Heart right ventricle (tissue), 16 donors: Measurements from ENCODE around the gene PTRH1. TPM values are rescaled to one million over a fixed set of nuclear protein-coding genes. Genes with fewer than 3 reads are reported as not detected.
A peak's percentile ranks its signal among the peaks of the same experiment; 100 is the strongest.

Experiments used
- ATAC-seq, 8 donors: fragments of 200-7000 bp; cut with Tn5 transposase; one replicate each; pipeline ENCODE4 v1.9.1; 2020; ENCODE audit warnings: mild to moderate bottlenecking in 8 of 8, moderate library complexity in 8 of 8, moderate number of reproducible peaks in 1 of 8
- DNase-seq, 2 donors: peaks; one replicate each; pipeline ENCODE4 v3.0.0-alpha.2; 2020
- H3K27ac ChIP-seq, 10 donors: fragments of 200-600 bp; sonication (generic) in 2 of 10; one replicate each; pipeline versions ENCODE4 v1.5.0 to v1.8.0; 2020 to 2022; ENCODE audit warnings: mild to moderate bottlenecking in 3 of 10
- H3K27me3 ChIP-seq, 7 donors: fragments of 200-600 bp; one replicate each; pipeline ENCODE4 v1.8.0; 2021 to 2022; ENCODE audit warnings: mild to moderate bottlenecking in 2 of 7
- H3K36me3 ChIP-seq, 9 donors: fragments of 200-600 bp; sonication (generic) in 1 of 9; one replicate each; pipeline versions ENCODE4 v1.5.0 to v1.8.0; 2020 to 2022; ENCODE audit warnings: mild to moderate bottlenecking in 2 of 9
- H3K4me1 ChIP-seq, 9 donors: fragments of 200-600 bp; sonication (generic) in 1 of 9; one replicate each; pipeline versions ENCODE4 v1.5.0 to v1.8.0; 2020 to 2022; ENCODE audit warnings: mild to moderate bottlenecking in 4 of 9
- H3K4me3 ChIP-seq, 10 donors: fragments of 200-600 bp; sonication (generic) in 2 of 10; one replicate each; pipeline versions ENCODE4 v1.5.0 to v1.8.0; 2020 to 2022; ENCODE audit warnings: mild to moderate bottlenecking in 7 of 10, moderate library complexity in 2 of 10
- H3K9me3 ChIP-seq, 11 donors: fragments of 200-600 bp in 10 of 11; sonication (generic) in 2 of 11; one replicate each; pipeline versions ENCODE4 v1.5.0 to v1.8.0; 2013 to 2022; ENCODE audit warnings: mild to moderate bottlenecking in 2 of 11, control low read depth in 1 of 11, moderate library complexity in 1 of 11
- WGBS, 2 donors: extraction: QIAGEN DNeasy Blood & Tissue Kit; methylation state at CpG; one replicate each; pipeline ENCODE4 v1.1.7; 2013; ENCODE audit warnings: inconsistent platforms in 1 of 2; 5-methylcytosine and 5-hydroxymethylcytosine counted together
- intact Hi-C, 10 donors: fragments of 100-400 bp; cut with DNase I; formaldehyde crosslinking; loops; one replicate each; pipeline versions ENCODE4 v1.11.1 to v1.14.2; 2022
- polyA plus RNA-seq, 2 donors: library from polyadenylated mRNA; stranded (reverse); fragments of 200-250 nt; gene quantifications; one replicate each; pipeline ENCODE4 v1.2.3, GENCODE V29; 2013
- total RNA-seq, 10 donors: library from RNA; stranded (reverse); fragmentation: NEBNext Ultra II Directional in 3 of 10; extraction: Animal tissue kit (Norgen Biotek cat#: 25700) in 3 of 10; gene quantifications; one replicate each; pipeline versions ENCODE4 v1.2.1 to v1.2.4, GENCODE V29; 2021 to 2023
- TF ChIP-seq, protein P1 (sequence below), 9 donors: fragments of 200-600 bp; sonication (generic) in 2 of 9; IDR thresholded peaks; one replicate each; pipeline versions ENCODE4 v1.5.0 to v1.8.0; 2021 to 2022; ENCODE audit warnings: antibody characterized with exemption in 9 of 9, mild to moderate bottlenecking in 5 of 9, moderate library complexity in 1 of 9
- donor health status: Arrhythmogenic right ventricular cardiomyopathy.
- donor health status: ischemic (EF 13 %, LVEDD 7.1; RV severe dilation, severe dysfunction).
- donor health status: healthy with polysubstance abuse.
- donor health status: DM: no; HTN: yes; CAD: no.
- donor health status: DM: no; HTN: no; CAD: no.
- donor health status: ischemic (EF 25% LVEDD 6.9; RV normal size, moderate dysfunction).
- donor health status: ischemic (EF 25% LVEDD 5.7; RV mildly dilated, moderate dysfunction).
- donor health status: healthy.
- donor health status: DM: yes; HTN: yes; CAD: no.
- donor health status: Ischemic cardiomyopathy.
- donor health status: ischemic (EF 35%, LVEDD 5.7; RV mildly dilated, moderate dysfunction).
- donor health status: nonischemic (EF 11% LVEDD 7.7; RV severe dilation, severe dysfunction).
- donor health status: DM: yes; HTN: yes; CAD: no.
- donor health status: PGD.
- donor health status: ischemic (EF 29% LVEDD 5.4; RV normal size, mild dysfunction).
- donor health status: nonischemic (EF 23%, LVEDD 6.1; RV moderate dilation, normal function).

PTRH1 gene
- total and polyA plus RNA-seq, 12 donors: 8.1 to 47.0 (median 11.5) TPM

DNA sequence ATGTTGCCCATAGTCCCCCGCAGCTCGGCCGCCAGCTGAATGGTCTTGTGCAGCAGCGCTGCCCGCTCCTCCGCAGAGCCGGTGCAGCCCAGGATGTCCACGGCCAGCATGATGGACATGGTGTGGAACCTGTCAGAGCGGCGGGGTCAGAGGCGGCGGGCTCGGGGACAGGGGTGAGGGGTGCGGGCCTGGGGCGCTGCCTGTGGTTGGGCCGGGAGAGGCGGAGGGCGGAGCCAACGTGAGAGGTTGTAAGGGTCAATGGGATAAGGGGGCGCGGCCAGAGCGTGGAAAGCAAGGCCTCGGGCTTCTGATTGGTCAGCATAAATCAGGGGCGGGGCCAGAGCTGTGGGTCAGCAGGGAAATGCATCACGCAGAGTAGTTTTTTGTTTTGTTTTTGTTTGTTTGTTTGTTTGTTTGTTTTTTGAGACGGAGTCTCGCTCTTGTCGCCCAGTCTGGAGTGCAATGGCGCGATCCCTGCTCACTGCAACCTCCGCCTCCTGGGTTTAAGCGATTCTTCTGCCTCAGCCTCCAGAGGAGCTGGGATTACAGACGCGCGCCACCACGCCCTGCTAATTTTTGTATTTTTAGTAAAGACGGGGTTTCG is 26.5 kb upstream of the PTRH1 start:
- WGBS, 2 donors: 41 to 64% methylated on average over 38 of the region's 38 CpGs
- Histone ChIP-seq H3K27me3 (no peaks in the 10 kb centered on the region), H3K36me3 (peaks cover 0 to 93% (median 4%) of the 10 kb centered on the region in 9 donors), H3K9me3 (no peaks in the 10 kb centered on the region), H3K4me3 (peak overlapping the region in 9 of 10 donors; percentile 18 to 51 (median 41)), H3K27ac (peak overlapping the region in 7 of 10 donors; percentile 4 to 65 (median 30)), H3K4me1 (peaks cover 2 to 45% (median 21%) of the 10 kb centered on the region in 9 donors)
- peak; percentile 16 to 92 (median 74) for ATAC-seq
- TF ChIP-seq, protein P1, sequence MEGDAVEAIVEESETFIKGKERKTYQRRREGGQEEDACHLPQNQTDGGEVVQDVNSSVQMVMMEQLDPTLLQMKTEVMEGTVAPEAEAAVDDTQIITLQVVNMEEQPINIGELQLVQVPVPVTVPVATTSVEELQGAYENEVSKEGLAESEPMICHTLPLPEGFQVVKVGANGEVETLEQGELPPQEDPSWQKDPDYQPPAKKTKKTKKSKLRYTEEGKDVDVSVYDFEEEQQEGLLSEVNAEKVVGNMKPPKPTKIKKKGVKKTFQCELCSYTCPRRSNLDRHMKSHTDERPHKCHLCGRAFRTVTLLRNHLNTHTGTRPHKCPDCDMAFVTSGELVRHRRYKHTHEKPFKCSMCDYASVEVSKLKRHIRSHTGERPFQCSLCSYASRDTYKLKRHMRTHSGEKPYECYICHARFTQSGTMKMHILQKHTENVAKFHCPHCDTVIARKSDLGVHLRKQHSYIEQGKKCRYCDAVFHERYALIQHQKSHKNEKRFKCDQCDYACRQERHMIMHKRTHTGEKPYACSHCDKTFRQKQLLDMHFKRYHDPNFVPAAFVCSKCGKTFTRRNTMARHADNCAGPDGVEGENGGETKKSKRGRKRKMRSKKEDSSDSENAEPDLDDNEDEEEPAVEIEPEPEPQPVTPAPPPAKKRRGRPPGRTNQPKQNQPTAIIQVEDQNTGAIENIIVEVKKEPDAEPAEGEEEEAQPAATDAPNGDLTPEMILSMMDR (IDR thresholded peaks at IDR 0.05): no peak
- peak; percentile 76 to 80 for DNase-seq
- intact Hi-C loops: loop anchor here in 2 of 10 donors (5.0 kb wide), 2 partner anchors 40 to 130 kb away; no protein-coding TSS in a partner anchor

DNA sequence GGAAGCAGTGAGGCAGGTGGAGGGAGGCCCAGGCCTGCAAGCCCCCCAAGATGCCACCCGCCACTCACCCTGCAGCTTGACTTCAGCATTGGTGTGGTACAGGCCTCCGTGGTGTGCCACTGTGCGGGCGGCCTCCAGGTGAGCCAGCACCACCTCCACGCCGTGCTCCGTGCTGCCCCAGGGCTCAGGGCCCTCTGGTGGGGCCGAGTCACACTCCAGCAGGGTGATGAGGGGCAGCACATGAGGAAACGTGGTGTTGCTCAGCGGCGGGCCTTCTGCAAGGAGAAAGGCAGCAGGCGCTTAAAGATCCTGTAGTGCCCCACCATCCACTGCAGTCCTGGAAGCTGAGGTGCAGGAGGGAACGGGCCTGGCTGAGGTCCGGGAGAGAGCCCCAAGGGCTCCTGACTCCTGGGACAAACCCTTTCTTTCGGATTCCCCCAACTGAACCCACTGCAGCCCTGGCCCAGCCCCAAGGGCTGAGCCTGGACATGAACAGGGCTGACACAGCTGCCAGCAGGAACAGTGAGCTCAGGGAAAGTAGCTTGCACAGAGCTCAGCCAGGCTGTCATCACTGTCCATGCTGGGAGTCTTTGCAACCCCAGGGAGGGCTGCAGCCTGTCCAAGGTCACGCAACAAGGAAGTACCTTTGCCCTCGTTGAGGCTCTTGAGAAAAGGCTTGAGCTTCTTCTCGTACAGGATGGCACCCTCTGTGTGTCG is 24.3 kb upstream of the PTRH1 start:
- 78 to 80% methylated on average over 19 of the region's 19 CpGs for WGBS, 2 donors
- H3K4me1 ChIP-seq: peaks cover 5 to 57% (median 25%) of the 10 kb centered on the region in 9 donors
- no peaks in the 10 kb centered on the region for H3K27me3 ChIP-seq
- ATAC-seq: peak in 1 of 8 donors; percentile 5
- TF ChIP-seq, protein P1 (IDR thresholded peaks at IDR 0.05): no peak
- DNase-seq: peak in 1 of 2 donors; percentile 49
- peak overlapping the region in 9 of 10 donors; percentile 7 to 66 (median 44) for H3K27ac ChIP-seq
- peaks cover 0 to 72% (median 0%) of the 10 kb centered on the region in 9 donors for H3K36me3 ChIP-seq
- intact Hi-C loops: loop anchor here in 9 of 10 donors (5.0 to 10.0 kb wide), 6 partner anchors 43 to 235 kb away; partner anchors contain the start of genes AK1 (in 1 of the 9) and ST6GALNAC4 (in 1 of the 9)
- no peak overlapping the region for H3K4me3 ChIP-seq
- H3K9me3 ChIP-seq: no peaks in the 10 kb centered on the region

DNA sequence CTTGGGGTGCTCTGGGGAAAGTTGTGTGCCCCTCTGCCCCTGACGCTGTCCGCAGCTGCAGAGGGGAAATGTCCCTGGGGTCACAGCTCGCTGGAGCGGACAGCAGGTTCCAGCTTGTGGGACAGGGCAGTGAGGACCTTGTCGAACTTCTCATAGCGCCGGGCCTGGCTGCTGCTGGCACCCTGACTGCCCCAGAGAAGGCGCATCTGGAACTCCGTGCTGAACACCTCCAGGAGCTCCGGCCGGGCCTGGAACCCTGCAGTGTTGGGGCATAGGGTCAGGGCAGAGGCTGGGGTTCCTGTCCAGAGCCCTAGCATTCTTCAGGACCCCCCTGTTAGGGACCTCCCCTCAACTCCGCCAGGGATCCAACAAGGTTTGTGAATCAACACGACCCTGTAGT is 23.2 kb upstream of the PTRH1 start:
- Histone ChIP-seq H3K4me1 (peaks cover 12 to 67% (median 32%) of the 10 kb centered on the region in 9 donors), H3K9me3 (no peaks in the 10 kb centered on the region), H3K4me3 (no peak overlapping the region), H3K36me3 (peaks cover 0 to 61% (median 0%) of the 10 kb centered on the region in 9 donors), H3K27ac (no peak overlapping the region), H3K27me3 (no peaks in the 10 kb centered on the region)
- WGBS, 2 donors: 88 to 89% methylated on average over 13 of the region's 13 CpGs
- DNase-seq (no peak), ATAC-seq (no peak)
- intact Hi-C loops: loop anchor here in 8 of 10 donors (5.0 to 10.0 kb wide), 6 partner anchors 44 to 234 kb away; partner anchors contain the start of genes AK1 (in 1 of the 8) and ST6GALNAC4 (in 1 of the 8)
- TF ChIP-seq, protein P1 (IDR thresholded peaks at IDR 0.05): no peak

DNA sequence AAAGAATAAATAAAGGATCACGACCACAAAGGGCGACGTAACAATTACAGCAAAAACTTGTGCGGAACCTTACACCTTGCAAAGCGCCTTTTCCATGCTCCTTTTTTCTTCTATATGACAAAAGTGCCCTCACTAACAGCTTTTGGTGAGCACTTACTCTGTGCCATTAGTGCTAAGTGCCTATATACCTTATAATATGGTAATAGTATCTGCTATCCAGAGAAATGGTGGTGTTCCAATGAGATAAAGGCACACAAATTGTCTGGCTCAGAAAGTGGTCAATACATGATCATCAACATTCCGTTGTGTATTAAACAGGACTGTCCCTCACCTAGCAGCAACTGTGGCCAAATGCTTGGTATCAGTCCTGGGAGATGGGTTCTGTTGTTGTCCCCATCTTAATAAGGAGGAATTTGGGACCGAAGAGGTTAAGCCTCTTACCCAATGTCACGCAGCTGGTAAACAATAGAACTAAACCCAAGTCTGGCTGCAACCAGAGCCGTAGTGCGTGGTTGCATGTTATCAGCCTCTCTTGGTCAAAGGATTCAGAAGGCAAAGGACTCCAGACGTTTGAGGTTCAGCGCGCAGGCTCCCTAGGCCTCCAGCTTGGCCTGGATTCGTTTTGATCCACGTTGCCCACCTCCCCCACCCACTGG is 20.2 kb upstream of the PTRH1 start:
- Histone ChIP-seq H3K4me3 (peak overlapping the region in 5 of 10 donors; percentile 69 to 95 (median 79)), H3K4me1 (peaks cover 12 to 42% (median 25%) of the 10 kb centered on the region in 9 donors), H3K9me3 (no peaks in the 10 kb centered on the region), H3K27ac (peak overlapping the region in 8 of 10 donors; percentile 21 to 99 (median 96)), H3K36me3 (peaks cover 0 to 58% (median 10%) of the 10 kb centered on the region in 9 donors), H3K27me3 (no peaks in the 10 kb centered on the region)
- intact Hi-C loops: loop anchor here in 9 of 10 donors (1.0 to 10.0 kb wide), 16 partner anchors 47 to 231 kb away; partner anchors contain the start of genes AK1 (in 1 of the 9) and ST6GALNAC4 (in 1 of the 9)
- TF ChIP-seq, protein P1 (IDR thresholded peaks at IDR 0.05): no peak
- WGBS, 2 donors: 25 to 26% methylated on average over 15 of the region's 15 CpGs
- ATAC-seq: no peak
- DNase-seq: no peak
